Measurements from ENCODE around the gene ATP13A3.
"Not testable (repeated sequence)": the region's sequence is repeated elsewhere in the genome, so short reads cannot be mapped to it uniquely, and the experiment has no call there.

The ATP13A3 gene

DNA sequence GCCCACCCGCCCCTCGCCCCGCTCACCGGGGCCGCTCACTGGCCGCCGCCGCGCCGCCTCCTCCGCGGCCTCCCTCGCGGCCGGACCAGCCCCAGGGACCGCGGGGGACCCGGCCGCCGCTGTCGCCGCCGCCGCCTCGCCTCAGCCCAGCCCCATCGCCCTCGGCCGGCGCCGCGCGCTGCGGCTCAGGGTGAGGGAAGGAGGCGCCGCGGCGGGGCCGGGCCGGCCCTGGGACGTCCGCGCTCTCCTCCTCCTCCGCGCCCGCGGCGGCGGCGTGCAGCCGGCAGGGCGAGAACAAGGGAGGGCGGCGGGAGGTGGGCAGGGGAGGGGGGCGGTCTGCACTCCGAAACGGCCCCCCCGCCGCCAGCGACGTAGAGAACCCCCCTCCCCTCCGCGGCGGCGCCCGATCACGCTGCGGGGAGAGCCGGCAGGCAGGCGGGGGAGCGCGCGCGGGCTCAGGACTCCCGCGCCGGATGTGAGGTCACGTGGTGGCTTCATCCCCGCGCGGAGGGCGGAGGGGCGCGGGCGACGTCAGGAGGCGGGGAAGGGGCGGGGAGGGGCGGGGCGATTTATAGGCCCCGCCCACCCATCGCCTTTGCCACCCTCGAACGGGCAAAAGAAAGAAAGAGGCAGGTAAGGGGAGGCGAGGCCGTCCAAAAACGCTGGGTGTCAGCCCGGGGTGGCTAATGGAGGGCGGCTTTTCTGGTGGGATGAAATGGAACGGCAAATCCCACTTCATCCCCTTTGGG lies at the start of gene ATP13A3:
Gene ATP13A3 (minus strand): TSS at position 463 of the 749 bp plus-strand sequence. CDS start 24,812 bp downstream, outside the sequence.
- DNase-seq (ENCODE audit: low spot score) = peak; percentile 97

- not testable (repeated sequence) for DNase-seq (ENCODE audit: low spot score)
These were observed 48.4 kb upstream of the ATP13A3 start for GRCh38 chr3:194535199-194535598.

DNA sequence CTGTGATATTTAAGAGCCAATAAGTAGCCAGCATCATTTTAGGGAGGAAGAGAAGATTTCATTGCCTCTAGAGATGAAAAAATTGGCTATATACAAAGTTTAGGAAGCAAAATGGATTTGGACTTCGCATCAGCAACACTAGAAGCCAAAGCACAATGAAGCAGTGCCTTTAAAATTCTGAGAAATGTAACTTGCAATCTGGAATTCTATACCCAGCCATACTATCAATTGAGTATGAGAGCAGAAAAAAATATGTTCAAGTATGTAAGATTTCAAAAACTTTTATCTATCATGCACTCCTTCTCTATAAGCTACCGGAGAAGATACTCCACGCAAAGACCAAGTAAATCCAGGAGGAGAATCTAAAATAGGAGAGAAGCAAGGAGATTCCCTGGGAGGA lies 47.4 kb upstream of the ATP13A3 start:
- DNase-seq (ENCODE audit: low spot score) = no peak

- no peak for DNase-seq (ENCODE audit: low spot score)
These were observed 45.8 kb upstream of the ATP13A3 start for GRCh38 chr3:194532591-194532990.

- DNase-seq (ENCODE audit: low spot score) = no peak
These were observed 40.9 kb upstream of the ATP13A3 start for GRCh38 chr3:194527726-194528125.

- DNase-seq (ENCODE audit: low spot score) = no peak
These were observed 39.4 kb upstream of the ATP13A3 start for GRCh38 chr3:194526164-194526563.

DNA sequence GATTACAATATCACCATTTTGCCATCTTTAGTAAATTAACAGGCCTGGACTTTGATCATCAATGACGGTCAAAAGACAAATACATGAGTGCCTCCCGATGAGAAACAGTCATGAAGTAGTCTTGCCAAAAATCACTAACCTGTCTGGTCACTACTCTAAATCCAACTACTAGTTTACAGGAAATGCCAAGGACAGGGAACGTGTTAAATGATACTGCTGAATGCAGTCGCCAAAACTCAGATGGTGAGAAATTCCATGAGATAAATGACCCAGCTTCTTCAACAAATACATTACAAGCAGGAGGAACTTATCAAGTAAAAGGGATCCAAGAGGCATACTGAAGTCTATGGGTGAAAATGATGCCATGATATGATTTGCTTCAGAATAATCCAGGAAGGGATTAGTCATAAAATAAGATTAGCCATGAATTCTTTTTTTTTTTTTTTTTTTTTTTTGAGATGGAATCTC lies 35.8 kb upstream of the ATP13A3 start:
- no peak for DNase-seq (ENCODE audit: low spot score)

DNA sequence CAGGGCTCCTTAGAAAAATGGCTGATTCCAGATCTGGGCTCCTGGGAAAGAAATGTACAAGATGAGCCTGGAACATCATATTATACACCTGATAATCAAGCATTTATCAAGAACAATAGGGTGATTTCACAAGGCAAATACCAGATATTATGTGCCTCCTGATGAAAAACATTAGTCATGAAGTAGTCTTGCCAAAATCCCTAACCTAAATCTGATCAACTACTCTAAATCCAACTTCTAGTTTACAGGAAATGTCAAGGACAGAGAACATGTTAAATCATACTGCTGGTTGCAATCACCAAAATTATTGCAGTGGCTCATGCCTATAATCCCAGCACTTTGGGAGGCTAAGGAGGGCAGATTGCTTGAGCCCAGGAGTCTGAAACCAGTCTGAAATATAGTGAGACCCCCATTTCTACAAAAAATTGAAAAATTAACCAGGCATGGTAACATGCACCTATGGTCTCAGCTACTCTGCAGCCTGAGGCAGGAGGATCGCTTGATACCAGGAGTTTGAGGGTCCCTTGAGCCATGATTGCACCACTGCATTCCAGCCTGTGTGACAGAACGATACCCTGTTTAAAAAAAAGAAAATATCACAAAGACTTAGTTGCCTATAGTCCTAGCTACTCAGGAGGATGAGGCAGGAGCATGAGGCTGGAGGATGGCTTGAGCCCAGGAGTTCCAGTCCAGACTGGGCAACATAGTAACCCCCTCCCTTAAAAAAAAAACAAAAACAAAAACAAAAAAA lies 34.9 kb upstream of the ATP13A3 start:
- DNase-seq (ENCODE audit: low spot score) = peak; percentile 20

- DNase-seq (ENCODE audit: low spot score) = not testable (repeated sequence)
These were observed 33.9 kb upstream of the ATP13A3 start for GRCh38 chr3:194520682-194521162.

DNA sequence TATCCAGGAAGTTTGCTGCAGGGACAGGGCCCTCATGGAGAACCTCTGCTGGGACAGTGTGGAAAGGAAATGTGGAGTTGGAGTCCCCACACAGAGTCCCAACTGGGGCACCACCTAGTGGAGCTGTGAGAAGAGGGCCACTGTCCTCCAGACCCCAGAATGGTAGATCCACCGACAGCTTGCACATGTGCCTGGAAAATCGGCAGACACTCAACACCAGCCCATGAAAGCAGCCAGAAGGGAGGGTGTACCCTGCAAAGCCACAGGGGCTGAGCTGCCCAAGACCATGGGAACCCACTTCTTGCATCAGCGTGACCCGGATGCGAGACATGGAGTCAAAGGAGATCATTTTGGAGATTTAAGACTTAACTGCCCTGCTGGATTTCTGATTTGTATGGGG lies 33.4 kb upstream of the ATP13A3 start:
- DNase-seq (ENCODE audit: low spot score) = not testable (repeated sequence)

GRCh38 chr3:194518652-194519051 lies 31.9 kb upstream of the ATP13A3 start:
- DNase-seq (ENCODE audit: low spot score) = no peak

GRCh38 chr3:194517333-194517732 lies 30.5 kb upstream of the ATP13A3 start:
- no peak for DNase-seq (ENCODE audit: low spot score)

- DNase-seq (ENCODE audit: low spot score) = no peak
These were observed 27.8 kb upstream of the ATP13A3 start for GRCh38 chr3:194514626-194515025.

DNA sequence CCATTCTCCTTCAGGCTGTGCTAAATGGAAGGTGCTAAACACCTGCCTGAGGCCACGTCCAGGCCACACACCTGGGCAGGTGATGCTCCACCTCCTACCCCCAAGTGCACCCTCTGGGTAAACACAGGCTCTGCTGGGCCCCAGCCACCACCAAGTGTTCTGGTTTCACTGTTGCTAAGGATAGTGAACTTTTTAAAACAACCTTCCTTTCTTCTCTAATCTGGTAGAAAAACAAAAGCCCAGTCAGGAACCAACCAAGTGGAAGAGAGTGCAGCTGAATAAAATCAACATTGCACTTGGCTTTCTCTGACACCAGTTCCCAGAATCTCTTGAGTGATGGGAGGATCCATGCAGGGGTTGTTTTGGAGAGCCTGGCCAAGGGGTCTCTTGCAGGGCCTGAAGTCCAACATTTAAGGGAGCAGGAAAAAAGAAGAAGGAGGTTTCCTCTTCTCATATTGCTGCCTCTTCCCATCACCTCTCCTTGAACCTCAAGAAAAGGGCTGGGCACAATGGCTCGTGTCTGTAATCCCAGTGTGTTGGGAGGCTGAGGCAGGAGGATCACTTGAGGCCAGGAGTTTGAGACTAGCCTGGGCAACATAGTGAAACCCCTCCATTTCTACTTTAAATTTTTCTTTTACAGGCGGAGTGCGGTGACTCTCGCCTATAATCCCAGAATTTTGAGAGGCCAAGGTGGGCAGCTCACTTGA lies 26.2 kb upstream of the ATP13A3 start:
- no peak for DNase-seq (ENCODE audit: low spot score)

GRCh38 chr3:194508491-194509453 lies 22.0 kb upstream of the ATP13A3 start:
- no peak for DNase-seq (ENCODE audit: low spot score)

GRCh38 chr3:194507571-194507970 lies 20.8 kb upstream of the ATP13A3 start:
- DNase-seq (ENCODE audit: low spot score) = no peak

GRCh38 chr3:194505791-194506415 lies 19.1 kb upstream of the ATP13A3 start:
- no peak for DNase-seq (ENCODE audit: low spot score)

DNA sequence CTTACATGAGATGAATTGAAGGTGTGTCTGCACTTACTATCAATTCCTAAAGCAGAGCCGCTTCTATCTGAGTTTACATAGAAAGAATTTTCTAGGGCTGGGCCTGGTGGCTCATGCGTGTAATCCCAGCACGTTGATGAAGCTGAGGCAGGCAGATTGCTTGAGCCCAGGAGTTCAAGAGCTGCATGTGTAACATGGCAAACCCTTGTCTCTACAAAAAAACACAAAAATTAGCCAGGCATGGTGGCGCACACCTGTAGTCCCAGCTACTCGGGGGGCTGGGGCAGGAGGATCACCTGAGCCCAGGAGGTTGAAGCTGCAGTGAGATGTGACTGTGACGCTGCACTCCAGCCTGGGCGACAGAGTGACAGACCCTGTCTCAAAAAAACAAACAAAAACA lies 18.1 kb upstream of the ATP13A3 start:
- no peak for DNase-seq (ENCODE audit: low spot score)

- DNase-seq (ENCODE audit: low spot score) = no peak
These were observed 17.3 kb upstream of the ATP13A3 start for GRCh38 chr3:194504146-194504545.

DNA sequence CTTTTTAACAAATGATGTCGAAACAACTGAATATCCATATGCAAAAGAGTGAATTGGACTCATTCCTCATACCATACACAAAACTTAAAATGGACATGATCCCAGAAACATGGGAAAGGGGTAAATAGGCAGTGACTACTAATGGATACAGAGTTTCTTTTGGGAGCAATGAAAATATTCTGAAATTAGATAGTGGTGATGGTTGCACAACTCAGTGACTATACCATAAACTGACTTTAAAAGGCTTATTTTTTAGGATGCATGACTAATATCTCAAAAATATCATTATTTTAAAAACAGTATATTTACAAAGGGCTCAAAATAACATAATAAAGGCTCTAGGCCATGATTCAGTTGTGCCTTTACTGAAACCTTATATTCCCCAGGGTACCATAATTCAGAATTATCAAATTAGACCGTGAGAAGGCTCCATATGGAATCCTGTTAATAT lies 16.3 kb upstream of the ATP13A3 start:
- DNase-seq (ENCODE audit: low spot score) = no peak

GRCh38 chr3:194500198-194500597 lies 13.4 kb upstream of the ATP13A3 start:
- no peak for DNase-seq (ENCODE audit: low spot score)

All from AG08396 (cell line).